GM18519 (cell line): ENCODE data around the gene ASB2.

Source experiments
- ATAC-seq: cut with Tn5 transposase; IDR thresholded peaks from one replicate; pipeline ENCODE4 v1.9.1; 2021; ENCODE audit warnings: mild to moderate bottlenecking, moderate library complexity; ENCODE audit not compliant: unreplicated experiment, low FRiP score

Gene ASB2

GRCh38 chr14:93911975-93912615, 64.3 kb downstream of the ASB2 start:
- no peak for ATAC-seq

- no peak for ATAC-seq
Observed at GRCh38 chr14:93909429-93910128, 66.8 kb downstream of the ASB2 start.

GRCh38 chr14:93906341-93907329, 69.7 kb downstream of the ASB2 start:
- ATAC-seq = no peak

- ATAC-seq = no peak
Observed at GRCh38 chr14:93905623-93906022, 70.7 kb downstream of the ASB2 start.

GRCh38 chr14:93903342-93904184, 72.8 kb downstream of the ASB2 start:
- ATAC-seq = no peak

GRCh38 chr14:93902619-93903307, 73.6 kb downstream of the ASB2 start:
- no peak for ATAC-seq

GRCh38 chr14:93901813-93902212, 74.6 kb downstream of the ASB2 start:
- no peak for ATAC-seq

- ATAC-seq = no peak
Observed at GRCh38 chr14:93898731-93899130, 77.6 kb downstream of the ASB2 start.

- ATAC-seq = no peak
Observed at GRCh38 chr14:93898081-93898611, 78.2 kb downstream of the ASB2 start.

- ATAC-seq = no peak
Observed at GRCh38 chr14:93897476-93897845, 78.9 kb downstream of the ASB2 start.

- ATAC-seq = no peak
Observed at GRCh38 chr14:93895023-93895604, 81.3 kb downstream of the ASB2 start.

- ATAC-seq = no peak
Observed at GRCh38 chr14:93893661-93894261, 82.6 kb downstream of the ASB2 start.

GRCh38 chr14:93892923-93893558, 83.3 kb downstream of the ASB2 start:
- no peak for ATAC-seq

- no peak for ATAC-seq
Observed at GRCh38 chr14:93892505-93892839, 83.9 kb downstream of the ASB2 start.

GRCh38 chr14:93891756-93892504, 84.4 kb downstream of the ASB2 start:
- ATAC-seq = no peak

GRCh38 chr14:93889739-93890483, 86.5 kb downstream of the ASB2 start:
- no peak for ATAC-seq

GRCh38 chr14:93888995-93889394, 87.4 kb downstream of the ASB2 start:
- no peak for ATAC-seq
